GM18870 (cell line): ENCODE measurements around the gene PAF1.
A peak's percentile ranks its signal among the peaks of the same experiment; 100 is the strongest.

Experiments used
- ATAC-seq: cut with Tn5 transposase; IDR thresholded peaks from one replicate; pipeline ENCODE4 v1.9.1; 2021; ENCODE audit warnings: moderate library complexity; ENCODE audit not compliant: unreplicated experiment

PAF1 gene

GRCh38 chr19:39390751-39391437, at the start of gene PAF1, which contains the start of gene MED29:
Gene PAF1, minus strand, starts transcription at chr19:39391106. Its CDS starts 242 bp downstream, at chr19:39390864.
Gene MED29, plus strand, starts transcription at chr19:39391378. Its CDS starts 45 bp downstream, at chr19:39391423.
- ATAC-seq: peak; percentile 95

- ATAC-seq: no peak
Measured at GRCh38 chr19:39438270-39438934, 47.5 kb upstream of the PAF1 start.

GRCh38 chr19:39436350-39436716, 45.4 kb upstream of the PAF1 start:
- no peak for ATAC-seq

- peak; percentile 40 for ATAC-seq
Measured at GRCh38 chr19:39435499-39436349, 44.8 kb upstream of the PAF1 start, which contains the start of gene RPS16. Gene RPS16, minus strand, starts transcription at chr19:39435949. Its CDS starts 54 bp downstream, at chr19:39435895.

GRCh38 chr19:39434123-39435076, 43.5 kb upstream of the PAF1 start:
- no peak for ATAC-seq

GRCh38 chr19:39433480-39434079, 42.7 kb upstream of the PAF1 start:
- no peak for ATAC-seq

GRCh38 chr19:39432677-39433025, 41.7 kb upstream of the PAF1 start:
- ATAC-seq: no peak

GRCh38 chr19:39430675-39431593, 40.0 kb upstream of the PAF1 start:
- no peak for ATAC-seq

GRCh38 chr19:39428283-39429112, 37.6 kb upstream of the PAF1 start:
- no peak for ATAC-seq

- ATAC-seq: no peak
Measured at GRCh38 chr19:39427707-39428106, 36.8 kb upstream of the PAF1 start.

- no peak for ATAC-seq
Measured at GRCh38 chr19:39426170-39426569, 35.3 kb upstream of the PAF1 start.

- ATAC-seq: no peak
Measured at GRCh38 chr19:39425744-39426143, 34.8 kb upstream of the PAF1 start.

- ATAC-seq: no peak
Measured at GRCh38 chr19:39424934-39425333, 34.0 kb upstream of the PAF1 start.

GRCh38 chr19:39423258-39424086, 32.6 kb upstream of the PAF1 start:
- no peak for ATAC-seq

- no peak for ATAC-seq
Measured at GRCh38 chr19:39422020-39422419, 31.1 kb upstream of the PAF1 start.

- ATAC-seq: no peak
Measured at GRCh38 chr19:39420769-39421168, 29.9 kb upstream of the PAF1 start.

- no peak for ATAC-seq
Measured at GRCh38 chr19:39419003-39419402, 28.1 kb upstream of the PAF1 start.
